Measurements from ENCODE around the gene SLC27A4. TPM values are rescaled to one million over a fixed set of nuclear protein-coding genes. Genes with fewer than 3 reads are reported as not detected.

SLC27A4 gene
- total and polyA plus RNA-seq, 2 of the 13 experiments (the other 11 are each of a cell fraction or from before 2014, with no cell fraction given): 10.6 to 18.8 TPM

GRCh38 chr9:128393145-128393775 lies 52.9 kb downstream of the SLC27A4 start (continued):
- no peak for TF ChIP-seq SOX6 (IDR thresholded peaks at IDR 0.05)
- TF ChIP-seq SOX6 (CRISPR knock-in tag; IDR thresholded peaks at IDR 0.05): no peak
- no peak for TF ChIP-seq RELA (CRISPR knock-in tag; IDR thresholded peaks at IDR 0.05)
- TF ChIP-seq NFKBIZ (CRISPR knock-in tag; IDR thresholded peaks at IDR 0.05): no peak

GRCh38 chr9:128393970-128394369 lies 53.6 kb downstream of the SLC27A4 start:
- intact Hi-C loops (cut with micrococcal nuclease; ENCODE audit: unreplicated experiment) (no loop called here), in situ Hi-C loops (cut with HindIII; ENCODE audit: extremely low pct_ligation_motif_present, low pct_unique_long_range_greater_than_20kb) (no loop called here)
- no peak overlapping the region for H3K9ac ChIP-seq (ENCODE audit: insufficient read depth, low read depth, low read length)
- CTCF ChIA-PET (ENCODE audit: low intra/inter-chr PET ratio, low total read pairs): no interaction called here
- peak; percentile 46 for ATAC-seq
- no peak for FAIRE-seq
- no TSS peak for BruUV-seq (replicated peaks)
- H3K36me3 ChIP-seq (replicated peaks in 1 of 2; ENCODE audit: control insufficient read depth in 1 of 2, insufficient read depth in 2 of 2, low read length in 2 of 2): peaks cover 9 to 14% of the 10 kb centered on the region in 2 experiments; a peak in 4 of 5 replicates
- 0% methylated on average over 1 of the region's 7 CpGs for WGBS (ENCODE audit: low lambda C conversion rate)
- H3K27ac ChIP-seq (ENCODE audit: extremely low read length, insufficient read depth, low read length): no peak overlapping the region
- peaks cover 28% of the 10 kb centered on the region for H3K4me1 ChIP-seq (ENCODE audit: insufficient read depth, low read length)
- H3K4me2 ChIP-seq (ENCODE audit: low read depth, low read length): peak overlapping the region; percentile 27; the same call in 1 of the 2 replicates
- no peak overlapping the region; a peak in 1 of 6 replicates for H3K4me3 ChIP-seq (replicated peaks in 1 of 3; ENCODE audit: insufficient read depth in 1 of 3, low read depth in 2 of 3, low read length in 3 of 3)
- DNase-seq (ENCODE audit: low spot score): peak; percentile 38
- no peaks in the 10 kb centered on the region for H3K9me3 ChIP-seq (ENCODE audit: low read length)
- no peak overlapping the region for H2AFZ ChIP-seq (ENCODE audit: low read length)
- POLR2A ChIA-PET: interaction anchor here (1.0 to 1.3 kb wide), 2 partner anchors 23 kb away, joined by 3 read pairs; partner anchors contain the start of gene URM1
- H3K79me2 ChIP-seq (ENCODE audit: insufficient read depth, low read length): no peaks in the 10 kb centered on the region
- H3K27me3 ChIP-seq (ENCODE audit: control insufficient read depth in 1 of 2, insufficient read depth in 2 of 2, low read length in 2 of 2): peaks cover 2 to 13% of the 10 kb centered on the region in 2 experiments; a peak in 2 of 5 replicates
- no peaks in the 10 kb centered on the region for H4K20me1 ChIP-seq (ENCODE audit: insufficient read depth, low read length)
- TF ChIP-seq ETS1 (CRISPR knock-in tag; IDR thresholded peaks at IDR 0.05) (no peak), ARNT2 (CRISPR knock-in tag; IDR thresholded peaks at IDR 0.05; ENCODE audit: low read depth) (no peak), GATAD1 (CRISPR knock-in tag; IDR thresholded peaks at IDR 0.05) (no peak), PATZ1 (CRISPR knock-in tag; IDR thresholded peaks at IDR 0.05) (peak; percentile 53; the same call in 1 of the 2 replicates), HNF4A (CRISPR knock-in tag; IDR thresholded peaks at IDR 0.05) (0 out of 2 replicates have a peak, but pooled peaks have one; percentile 22), ZNF281 (CRISPR knock-in tag; IDR thresholded peaks at IDR 0.05; ENCODE audit: borderline replicate concordance) (peak; percentile 59; the same call in 1 of the 2 replicates), FIP1L1 (IDR thresholded peaks at IDR 0.05; ENCODE audit: borderline replicate concordance, insufficient read depth, low read depth, low read length) (no peak), KDM2A (CRISPR knock-in tag; IDR thresholded peaks at IDR 0.05; ENCODE audit: borderline replicate concordance, low read depth) (0 out of 2 replicates have a peak, but pooled peaks have one; percentile 10), ZBTB33 (CRISPR knock-in tag; IDR thresholded peaks at IDR 0.05) (peak; percentile 47; the same call in 1 of the 2 replicates)
